Stimulated activated CD4-positive, alpha-beta T cell treated with anti-CD3 and anti-CD28 coated beads, TNF-alpha, amount 100 ng/mL, for 24 hours (primary cell): ENCODE data around the gene CSNK1A1L.

Source experiments
- DNase-seq, 3 experiments: peaks; one replicate each; pipeline ENCODE4 v3.0.0-alpha.2; 2020; ENCODE audit warnings: low read depth in 3 of 3

Gene CSNK1A1L

DNA sequence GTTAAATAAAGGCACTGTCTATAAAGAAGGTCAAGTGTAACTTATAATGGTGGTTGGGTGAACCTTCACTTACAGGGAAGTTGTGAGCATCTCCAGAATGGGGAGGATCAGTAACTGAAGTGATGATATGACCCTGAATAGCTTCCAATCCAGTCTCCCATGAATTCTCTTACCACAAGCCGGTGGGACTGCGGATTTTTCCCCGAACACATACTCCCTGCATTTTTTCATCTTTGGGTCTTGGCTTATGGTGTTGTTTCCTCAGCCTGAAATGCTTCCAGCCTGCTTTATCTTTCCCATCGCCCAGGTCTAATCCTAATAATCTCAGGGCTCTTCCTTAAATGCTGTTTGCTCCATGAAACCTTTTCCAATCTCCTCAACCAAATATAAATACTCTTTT is 2.0 kb upstream of the CSNK1A1L start:
- DNase-seq = no peak

- DNase-seq = no peak
Measured at GRCh38 chr13:37106642-37107041, 1.2 kb upstream of the CSNK1A1L start.

GRCh38 chr13:37102896-37103295 is 2.6 kb downstream of the CSNK1A1L start:
- no peak for DNase-seq

GRCh38 chr13:37101201-37101600 is 4.3 kb downstream of the CSNK1A1L start:
- no peak for DNase-seq

DNA sequence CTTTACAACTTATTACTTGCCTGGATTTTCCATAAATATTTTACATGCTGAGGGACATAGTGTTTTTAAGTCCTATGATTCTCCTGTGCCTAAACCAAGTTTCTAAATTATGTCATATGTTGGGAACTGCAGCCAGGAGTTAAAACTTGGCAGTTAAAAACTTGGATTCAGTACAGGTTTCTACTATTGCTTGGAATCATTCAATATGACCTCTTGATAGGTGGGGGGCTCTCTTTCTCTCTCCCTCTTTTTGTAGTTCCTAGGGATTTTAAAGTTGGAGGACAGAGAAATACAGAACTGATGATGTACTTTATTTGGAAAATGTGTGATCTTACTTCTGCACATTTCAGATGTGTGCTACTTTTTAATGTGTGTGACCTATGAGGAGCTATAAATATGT is 4.7 kb downstream of the CSNK1A1L start:
- no peak for DNase-seq

GRCh38 chr13:37097076-37097475 is 8.4 kb downstream of the CSNK1A1L start:
- DNase-seq = no peak

DNA sequence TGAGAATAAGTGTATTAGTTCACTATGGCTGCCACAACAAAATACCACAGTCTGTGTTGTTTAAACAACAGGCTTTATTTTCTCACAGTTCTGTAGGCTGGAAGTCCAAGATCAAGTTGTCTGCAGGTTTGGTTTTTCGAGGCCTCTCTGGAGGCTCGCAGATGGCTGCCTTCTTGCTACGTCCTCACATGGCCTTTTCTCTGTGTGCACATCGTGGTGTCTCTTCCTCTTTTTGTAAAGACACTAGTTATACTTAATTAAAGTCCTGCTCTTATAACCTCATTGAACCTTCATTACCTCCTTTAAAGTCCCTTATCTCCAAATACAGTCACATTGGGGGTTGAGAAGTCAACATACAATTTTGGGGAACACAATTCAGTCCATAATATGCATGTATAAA is 10.6 kb downstream of the CSNK1A1L start:
- no peak for DNase-seq

GRCh38 chr13:37094099-37094498 is 11.4 kb downstream of the CSNK1A1L start:
- DNase-seq = no peak

DNA sequence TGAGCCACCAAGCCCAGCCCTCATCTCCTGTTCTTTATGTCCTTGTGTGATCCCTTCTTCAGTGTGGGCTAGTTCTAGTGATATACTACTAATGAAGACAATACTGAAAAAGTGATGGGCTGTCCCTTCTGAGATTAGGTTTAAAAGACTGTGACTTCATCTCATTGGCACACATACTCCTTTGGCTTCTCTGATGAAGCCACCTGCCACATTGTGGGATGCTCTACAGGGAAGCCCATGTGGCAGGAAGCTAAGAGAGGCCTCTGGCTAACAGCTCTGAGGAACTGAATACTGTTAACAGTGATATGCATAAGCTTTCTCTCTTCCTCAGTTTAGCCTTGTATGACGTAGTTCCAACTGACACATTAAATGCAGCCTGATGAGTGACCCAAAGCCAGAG is 13.6 kb downstream of the CSNK1A1L start:
- no peak for DNase-seq

DNA sequence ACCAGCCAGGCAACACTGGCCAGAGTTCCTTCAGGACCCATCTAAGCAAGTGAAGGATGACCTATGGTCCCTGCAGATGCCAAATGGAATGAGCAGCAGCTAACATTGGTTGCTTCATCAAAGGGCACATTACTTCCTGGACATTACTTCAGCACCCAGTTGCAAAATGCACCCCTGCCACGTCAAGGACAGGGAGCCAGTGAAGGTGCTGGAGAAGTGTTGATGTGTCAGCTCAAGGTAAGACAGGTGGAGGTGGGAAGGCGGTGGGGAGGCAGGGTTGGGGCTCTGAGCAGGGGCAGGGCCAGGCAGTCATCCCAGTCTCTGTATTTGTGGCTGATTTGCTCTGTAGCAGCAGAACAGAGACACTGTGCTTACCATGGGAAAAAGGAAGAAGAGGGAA is 14.6 kb downstream of the CSNK1A1L start:
- no peak for DNase-seq

DNA sequence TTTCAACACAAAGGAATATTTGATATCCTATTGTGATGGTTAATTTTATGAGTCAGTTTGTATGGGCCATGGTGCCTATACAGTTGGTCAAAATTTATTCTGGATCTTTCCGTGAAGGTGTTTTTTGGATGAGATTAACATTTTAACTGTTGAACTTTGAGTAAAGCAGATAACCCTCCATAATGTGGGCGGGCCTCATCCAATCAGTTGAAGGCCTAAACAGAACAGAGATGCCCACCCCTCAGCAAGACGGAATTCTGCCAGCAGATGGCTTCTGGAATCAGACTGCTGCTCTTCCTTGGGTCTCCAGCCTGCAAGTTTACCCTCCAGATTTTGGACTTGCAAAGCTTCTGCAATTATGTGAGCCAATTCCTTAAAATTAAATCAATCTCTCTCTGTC is 16.0 kb downstream of the CSNK1A1L start:
- no peak for DNase-seq

DNA sequence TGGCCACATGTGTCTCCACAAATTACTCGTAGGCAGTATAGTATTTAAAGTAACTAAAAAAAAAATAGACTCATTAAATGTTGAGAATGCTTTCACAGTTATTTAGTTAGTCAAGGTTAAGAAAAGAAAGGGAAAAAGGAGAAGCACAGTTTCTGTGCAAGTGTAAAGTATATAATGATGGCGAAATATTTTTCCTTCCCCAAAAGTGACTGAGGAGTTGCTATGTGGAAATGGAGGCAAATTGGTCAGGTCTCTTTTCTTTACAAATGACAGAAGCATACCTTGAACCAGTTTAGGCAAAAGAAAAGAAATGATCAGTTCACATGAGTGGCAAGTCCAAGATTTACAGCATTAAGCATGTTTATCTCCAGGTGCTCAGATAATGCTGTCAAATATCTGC is 18.0 kb downstream of the CSNK1A1L start:
- DNase-seq = no peak

GRCh38 chr13:37085606-37086005 is 19.9 kb downstream of the CSNK1A1L start:
- no peak for DNase-seq

DNA sequence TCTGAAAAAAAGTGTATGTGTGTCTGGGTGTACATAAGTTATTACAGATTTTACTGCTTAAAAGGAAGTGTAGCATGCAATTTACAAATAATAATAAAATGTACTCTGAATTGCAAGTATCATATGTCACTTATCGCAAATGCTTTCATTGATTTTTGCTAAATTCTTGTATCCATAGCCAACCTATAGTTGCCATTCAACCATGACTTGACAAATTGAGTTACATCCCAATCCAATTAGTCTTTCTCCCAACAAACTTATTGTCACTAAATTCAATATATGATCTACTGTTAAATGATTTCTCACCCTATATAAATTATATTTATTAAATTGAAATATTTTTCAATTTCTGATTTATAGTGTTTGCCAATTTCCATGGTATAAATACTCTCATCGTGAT is 28.6 kb downstream of the CSNK1A1L start:
- DNase-seq = no peak

DNA sequence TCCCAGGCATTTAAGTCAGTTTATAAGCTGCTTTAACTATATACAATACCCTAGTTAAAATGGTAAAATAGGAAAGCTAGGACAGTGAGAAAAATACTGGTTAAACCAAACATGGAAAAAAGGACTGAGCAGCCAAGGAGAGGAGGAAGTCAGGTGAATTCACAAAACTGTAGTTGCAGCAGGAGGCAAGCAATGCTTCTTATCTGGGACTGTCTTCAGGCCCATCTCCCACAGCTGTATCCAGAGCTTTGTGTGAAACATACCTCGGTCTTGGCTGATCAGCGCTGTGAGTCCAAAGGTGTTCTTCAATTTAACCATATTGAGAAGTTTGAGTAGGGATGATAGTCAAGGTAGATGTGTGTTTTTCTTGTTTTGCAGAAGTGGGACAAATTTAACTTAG is 30.3 kb downstream of the CSNK1A1L start:
- no peak for DNase-seq

DNA sequence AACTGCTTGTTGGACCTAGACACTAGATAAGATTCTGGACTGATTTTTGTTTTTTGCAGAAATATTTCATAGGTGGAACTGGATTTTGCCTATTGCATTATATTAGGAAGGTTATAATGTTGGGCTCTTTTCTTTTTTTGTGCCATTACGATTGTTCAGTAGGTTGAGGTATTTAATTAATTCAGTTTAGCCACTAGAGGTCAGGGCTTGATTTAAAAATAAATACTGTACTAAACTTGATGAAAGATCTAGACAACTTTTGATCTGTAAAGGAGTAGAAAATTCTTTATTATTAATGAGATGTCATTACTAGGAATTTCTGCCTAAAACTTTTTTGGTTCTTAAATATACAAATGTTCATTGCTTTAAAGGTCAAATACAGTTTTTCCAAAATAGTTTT is 30.8 kb downstream of the CSNK1A1L start:
- no peak for DNase-seq

- DNase-seq = no peak
Measured at GRCh38 chr13:37072024-37072423, 33.4 kb downstream of the CSNK1A1L start.

- no peak for DNase-seq
Measured at GRCh38 chr13:37070956-37071355, 34.5 kb downstream of the CSNK1A1L start.

- DNase-seq = no peak
Measured at GRCh38 chr13:37070145-37070695, 35.2 kb downstream of the CSNK1A1L start.

DNA sequence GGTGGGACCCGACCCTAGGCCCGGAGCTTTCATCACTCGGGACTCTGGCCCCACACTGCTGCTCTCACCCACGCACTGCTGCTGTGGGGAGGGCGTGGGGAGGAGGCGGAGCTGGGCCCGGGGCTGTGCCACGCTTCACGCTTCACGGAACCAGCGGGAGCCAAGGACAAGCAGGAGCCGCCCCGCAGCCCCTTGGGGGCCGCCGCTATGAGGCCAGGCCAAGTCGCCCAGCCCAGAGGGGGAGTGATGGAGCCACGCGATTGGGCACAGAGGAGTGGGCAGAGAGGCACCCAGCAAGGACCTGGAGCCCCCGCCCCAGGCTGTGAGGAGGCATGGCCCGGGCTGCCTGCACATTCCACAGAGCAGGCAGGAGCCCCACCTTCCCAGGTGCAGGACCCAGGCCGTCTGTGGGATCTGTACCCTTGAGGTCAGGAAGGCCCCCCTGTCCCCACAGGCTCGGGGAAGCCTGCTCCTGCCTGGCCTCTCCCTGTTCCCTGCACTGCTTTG is 35.8 kb downstream of the CSNK1A1L start:
- no peak for DNase-seq

- DNase-seq = no peak
Measured at GRCh38 chr13:37068962-37069361, 36.5 kb downstream of the CSNK1A1L start.

DNA sequence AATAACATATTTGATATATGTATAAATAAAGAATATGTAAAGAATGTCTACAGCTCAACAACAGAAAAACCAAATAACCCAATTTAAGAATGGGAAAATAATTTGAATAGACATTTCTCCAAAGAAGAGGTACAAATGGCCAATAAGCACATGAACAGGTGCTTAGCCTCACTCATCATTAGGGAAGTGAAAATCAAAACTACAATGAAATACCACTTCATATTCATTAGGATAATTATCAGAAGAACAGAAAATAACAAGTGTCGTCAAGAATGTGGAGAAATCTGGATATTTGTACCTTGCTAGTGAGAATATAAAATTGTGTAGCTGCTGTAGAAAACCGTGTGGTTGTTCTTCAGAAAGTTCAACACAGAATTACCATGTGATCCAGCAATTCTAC is 37.6 kb downstream of the CSNK1A1L start:
- no peak for DNase-seq

- DNase-seq = no peak
Measured at GRCh38 chr13:37065890-37066526, 39.5 kb downstream of the CSNK1A1L start.

DNA sequence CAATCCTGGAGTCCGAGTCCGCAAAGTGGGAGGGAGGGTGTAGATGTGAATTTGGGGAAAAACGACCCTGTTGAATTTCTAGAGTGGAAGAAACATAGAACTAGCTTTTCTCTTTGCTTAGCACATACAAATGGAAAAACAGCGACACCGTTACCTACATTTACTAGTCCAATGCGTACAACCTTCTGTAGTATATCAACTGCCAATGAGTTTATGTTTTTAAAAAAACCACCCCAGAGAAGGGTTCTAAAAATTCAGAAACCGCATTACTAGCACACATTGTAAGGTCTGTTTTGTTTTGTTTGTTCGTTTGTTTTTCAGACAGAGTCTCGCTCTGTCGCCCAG is 45.6 kb downstream of the CSNK1A1L start:
- DNase-seq = no peak
